Measurements from ENCODE around the gene PODN.

Gene PODN

GRCh38 chr1:53116933-53117600 is 55.1 kb downstream of the PODN start:
- DNase-seq = no peak

GRCh38 chr1:53117836-53118235 is 55.8 kb downstream of the PODN start:
- no peak for DNase-seq

- DNase-seq = no peak
Measured at GRCh38 chr1:53120659-53121058, 58.6 kb downstream of the PODN start.

GRCh38 chr1:53121319-53122172 is 59.5 kb downstream of the PODN start:
- DNase-seq = no peak

- no peak for DNase-seq
Measured at GRCh38 chr1:53122201-53122885, 60.3 kb downstream of the PODN start.

- DNase-seq = no peak
Measured at GRCh38 chr1:53122961-53123413, 61.0 kb downstream of the PODN start.

GRCh38 chr1:53123453-53124140 is 61.6 kb downstream of the PODN start:
- no peak for DNase-seq

- no peak for DNase-seq
Measured at GRCh38 chr1:53125122-53125521, 63.1 kb downstream of the PODN start.

- no peak for DNase-seq
Measured at GRCh38 chr1:53125623-53126360, 63.8 kb downstream of the PODN start.

- no peak for DNase-seq
Measured at GRCh38 chr1:53126495-53126894, 64.5 kb downstream of the PODN start.

GRCh38 chr1:53127546-53127945 is 65.5 kb downstream of the PODN start:
- no peak for DNase-seq

- no peak for DNase-seq
Measured at GRCh38 chr1:53128401-53128800, 66.4 kb downstream of the PODN start.

- no peak for DNase-seq
Measured at GRCh38 chr1:53129891-53130597, 68.0 kb downstream of the PODN start.

GRCh38 chr1:53130598-53130877 is 68.5 kb downstream of the PODN start:
- DNase-seq = no peak

- DNase-seq = no peak
Measured at GRCh38 chr1:53130878-53131589, 69.0 kb downstream of the PODN start.

- DNase-seq = no peak
Measured at GRCh38 chr1:53131590-53131938, 69.6 kb downstream of the PODN start.

- no peak for DNase-seq
Measured at GRCh38 chr1:53132176-53132575, 70.2 kb downstream of the PODN start.

- no peak for DNase-seq
Measured at GRCh38 chr1:53133261-53134041, 71.4 kb downstream of the PODN start.

GRCh38 chr1:53134042-53134485 is 72.1 kb downstream of the PODN start:
- no peak for DNase-seq
